HG03575 (cell line): ENCODE results near the gene PAIP2B.
"Not testable (repeated sequence)": the region's sequence is repeated elsewhere in the genome, so short reads cannot be mapped to it uniquely, and the experiment has no call there.

ENCODE experiments used
- ATAC-seq: cut with Tn5 transposase; IDR thresholded peaks from one replicate; pipeline ENCODE4 v1.9.1; 2021; ENCODE audit not compliant: unreplicated experiment, insufficient number of reproducible peaks, low FRiP score; ENCODE audit errors: extremely low read depth

PAIP2B gene

GRCh38 chr2:71224457-71224856, 2.4 kb downstream of the PAIP2B start:
- no peak for ATAC-seq

GRCh38 chr2:71223767-71224333, 3.1 kb downstream of the PAIP2B start:
- no peak for ATAC-seq

DNA sequence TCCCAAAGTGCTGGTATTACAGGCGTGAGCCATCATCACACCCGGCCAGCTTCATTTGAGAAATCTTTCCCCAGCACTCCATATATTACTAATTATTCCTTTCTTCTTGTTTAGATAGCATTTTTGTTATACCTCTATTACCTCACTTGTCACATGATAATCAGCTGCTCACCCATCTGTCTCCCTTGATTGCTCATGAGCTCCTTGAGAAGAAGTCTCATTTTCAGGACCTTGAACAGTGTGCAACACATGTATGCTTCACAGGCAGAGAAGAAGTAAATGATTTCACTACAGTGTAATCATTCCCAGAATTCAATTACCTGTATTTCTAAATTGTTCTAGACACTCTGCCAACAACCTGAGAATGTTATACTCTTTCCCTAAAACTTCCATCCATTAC, 6.2 kb downstream of the PAIP2B start:
- ATAC-seq: no peak

GRCh38 chr2:71216501-71216900, 10.4 kb downstream of the PAIP2B start:
- no peak for ATAC-seq

- no peak for ATAC-seq
These were observed 11.5 kb downstream of the PAIP2B start for GRCh38 chr2:71215447-71215846.

DNA sequence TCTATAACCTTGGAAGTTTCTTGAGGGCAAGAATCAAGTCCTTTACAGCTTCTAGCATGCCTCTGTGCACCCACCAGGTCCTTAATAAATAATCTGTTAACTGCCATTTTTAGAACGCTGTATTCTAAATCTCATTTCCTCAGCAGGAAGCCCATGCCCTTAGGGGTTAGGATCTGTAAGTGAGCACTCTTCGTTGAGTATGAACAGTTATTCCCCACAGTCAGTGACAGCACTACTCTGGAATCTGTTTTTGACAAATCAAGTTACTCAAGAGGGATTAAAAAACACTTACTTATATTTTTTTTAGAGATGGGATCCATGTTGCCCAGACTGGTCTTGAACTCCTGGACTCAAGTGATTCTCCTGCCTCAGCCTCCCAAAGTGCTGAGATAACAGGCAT, 14.6 kb downstream of the PAIP2B start:
- ATAC-seq: no peak

DNA sequence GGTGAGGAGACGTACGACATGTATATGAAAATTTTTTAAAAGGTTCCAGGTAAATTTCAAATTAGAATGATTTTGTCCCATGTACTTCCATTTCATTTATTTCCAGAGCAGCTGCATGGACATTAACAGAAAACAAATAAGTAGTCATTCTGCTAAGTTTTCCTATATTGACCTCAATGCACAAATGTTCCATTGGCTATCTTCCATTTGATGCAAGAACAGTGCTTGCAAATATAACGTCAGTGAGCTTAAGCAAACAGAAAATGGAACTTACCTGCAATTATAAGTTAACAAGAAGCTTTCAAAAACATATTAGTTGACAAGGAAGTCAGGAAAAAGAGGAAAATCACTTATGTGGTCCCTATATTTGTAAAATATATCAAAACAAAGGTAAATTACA, 16.6 kb downstream of the PAIP2B start:
- no peak for ATAC-seq

- ATAC-seq: no peak
These were observed 18.1 kb downstream of the PAIP2B start for GRCh38 chr2:71208756-71209155.

- ATAC-seq: no peak
These were observed 19.3 kb downstream of the PAIP2B start for GRCh38 chr2:71207601-71208000.

- ATAC-seq: no peak
These were observed 20.6 kb downstream of the PAIP2B start for GRCh38 chr2:71206271-71206670.

DNA sequence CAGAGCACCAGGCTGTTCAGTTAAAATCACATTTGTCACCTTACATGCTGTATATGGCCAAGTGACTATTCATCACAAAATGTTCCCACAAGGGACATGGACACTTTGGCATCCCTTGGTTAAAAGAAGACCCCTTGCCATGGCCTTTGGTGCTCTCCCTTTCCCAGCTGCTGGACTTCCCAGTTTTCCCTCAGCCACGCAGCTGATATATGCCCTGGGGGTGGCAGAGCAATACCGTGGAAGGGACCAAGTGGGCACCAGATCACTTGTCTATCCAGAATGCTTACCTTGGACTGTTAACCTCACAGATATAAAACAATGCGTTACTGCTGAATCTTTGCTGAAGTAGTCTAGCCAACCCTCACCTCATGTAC, 35.3 kb downstream of the PAIP2B start:
- ATAC-seq: no peak

DNA sequence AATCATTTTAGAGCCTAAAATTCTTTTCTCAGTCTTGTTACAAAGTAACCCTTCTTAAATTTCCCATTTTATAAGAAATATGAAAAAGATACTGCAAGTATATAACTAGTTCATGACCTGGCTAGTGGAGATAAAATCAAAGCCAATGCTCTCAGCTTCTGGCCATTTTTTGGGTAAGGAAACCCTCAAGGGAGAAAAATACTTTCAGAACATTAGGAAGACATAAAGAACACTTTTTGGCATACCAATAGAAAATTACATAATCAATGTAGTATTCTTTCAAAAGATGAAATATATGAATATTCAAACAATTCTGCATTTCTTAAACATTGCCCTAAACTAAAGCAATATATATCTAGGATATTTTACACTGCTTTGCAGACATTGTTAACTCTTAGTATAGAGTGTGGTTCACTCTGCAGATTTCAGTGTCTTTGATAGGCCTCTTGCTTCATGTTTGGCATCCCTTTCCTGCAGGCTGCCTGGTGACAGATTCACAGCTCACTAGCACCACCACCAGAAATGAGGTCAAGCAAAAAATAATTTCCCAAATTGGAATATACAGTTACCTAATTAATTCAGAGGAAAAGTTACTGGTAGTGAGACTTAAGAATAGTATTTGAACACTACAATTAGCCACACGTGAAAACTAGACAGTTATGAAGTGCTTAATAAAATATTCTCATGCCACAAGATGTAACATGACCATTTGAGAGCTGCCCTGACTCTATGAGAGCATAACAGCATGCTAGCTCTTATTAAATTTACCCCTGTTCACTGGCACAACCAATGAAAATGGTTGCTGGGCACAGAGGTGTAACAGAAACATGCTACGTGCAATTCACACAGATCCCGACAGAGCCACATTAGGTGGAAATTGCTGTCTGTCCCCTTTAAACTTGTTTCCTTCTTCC, 36.0 kb downstream of the PAIP2B start:
- no peak for ATAC-seq

- ATAC-seq: no peak
These were observed 39.3 kb downstream of the PAIP2B start for GRCh38 chr2:71187589-71187988.

DNA sequence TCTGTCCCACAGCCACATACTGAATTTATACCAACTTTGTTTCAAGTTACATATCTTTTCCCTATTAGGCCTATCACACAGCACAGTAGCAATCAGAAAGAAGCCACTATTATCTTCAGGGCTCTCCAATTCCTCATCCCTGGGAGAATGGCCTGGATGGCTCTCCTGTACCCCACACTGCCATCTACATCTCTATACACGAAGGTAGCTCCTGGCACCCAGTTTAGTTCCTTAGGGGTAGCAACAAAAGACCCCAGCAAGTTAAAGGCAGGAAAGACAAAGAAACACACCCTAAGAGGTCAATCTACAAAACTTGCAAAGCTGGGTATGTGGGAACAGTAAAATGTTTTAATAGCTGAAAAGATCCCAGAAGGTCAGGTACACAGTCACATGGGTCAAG, 39.9 kb downstream of the PAIP2B start:
- no peak for ATAC-seq

DNA sequence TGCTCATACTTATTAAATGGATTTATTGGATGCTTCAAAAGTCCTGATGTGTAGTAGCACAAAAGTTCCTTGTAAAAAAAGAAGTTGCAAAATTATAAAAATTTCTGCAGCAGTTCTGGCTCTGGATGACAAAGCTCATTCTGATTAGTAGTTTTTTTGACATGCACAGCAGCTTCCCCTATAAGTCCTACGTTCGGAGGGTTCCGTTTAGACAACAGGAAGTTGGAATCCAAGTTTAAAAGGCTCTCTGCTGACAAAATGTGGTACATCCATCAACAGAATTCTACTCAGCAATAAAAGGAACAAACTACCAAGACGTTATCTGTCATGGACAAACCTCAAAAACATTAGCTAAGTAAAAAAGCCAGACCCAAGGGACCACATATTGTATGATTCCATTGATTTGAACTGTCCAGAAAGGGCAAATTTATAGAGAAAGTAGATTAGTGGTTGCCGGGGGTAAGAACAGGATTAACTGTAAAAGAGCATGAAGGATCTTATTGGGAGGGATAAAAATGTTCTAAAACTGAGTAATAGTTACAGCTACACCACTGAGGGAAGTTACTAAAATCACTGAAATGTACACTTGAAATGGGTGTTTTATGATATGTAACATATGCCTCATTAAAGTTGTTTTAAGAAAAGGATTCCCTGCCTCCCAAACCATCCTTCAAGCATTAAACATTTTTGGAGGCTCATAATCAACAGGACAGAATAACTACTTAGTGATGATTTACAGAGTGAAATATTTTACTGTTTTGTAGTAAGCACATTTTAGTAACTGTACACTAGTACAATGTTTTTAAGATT, 43.4 kb downstream of the PAIP2B start:
- ATAC-seq: not testable (repeated sequence)

GRCh38 chr2:71181316-71181715, 45.6 kb downstream of the PAIP2B start:
- ATAC-seq: no peak

GRCh38 chr2:71178836-71179235, 48.1 kb downstream of the PAIP2B start:
- ATAC-seq: not testable (repeated sequence)

DNA sequence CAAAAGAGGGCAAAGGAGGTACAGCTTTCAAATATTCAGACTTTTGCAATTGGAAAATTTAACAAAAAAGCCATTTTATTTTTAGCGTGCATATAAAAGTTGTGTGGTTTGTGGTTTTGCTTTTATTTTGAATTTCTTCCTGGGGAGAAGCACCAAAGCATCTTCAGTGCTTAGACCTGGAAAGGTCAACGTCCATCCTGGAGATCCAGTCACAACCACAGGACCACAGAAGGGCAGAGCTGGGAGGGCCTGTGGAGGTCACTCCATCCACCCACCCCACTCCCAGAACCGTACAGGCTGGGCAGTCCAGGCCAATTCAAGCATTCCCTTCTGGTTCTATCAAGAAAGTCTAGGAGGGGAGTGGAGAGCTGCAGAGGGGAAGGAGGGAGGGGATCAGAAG, 52.7 kb downstream of the PAIP2B start:
- no peak for ATAC-seq

DNA sequence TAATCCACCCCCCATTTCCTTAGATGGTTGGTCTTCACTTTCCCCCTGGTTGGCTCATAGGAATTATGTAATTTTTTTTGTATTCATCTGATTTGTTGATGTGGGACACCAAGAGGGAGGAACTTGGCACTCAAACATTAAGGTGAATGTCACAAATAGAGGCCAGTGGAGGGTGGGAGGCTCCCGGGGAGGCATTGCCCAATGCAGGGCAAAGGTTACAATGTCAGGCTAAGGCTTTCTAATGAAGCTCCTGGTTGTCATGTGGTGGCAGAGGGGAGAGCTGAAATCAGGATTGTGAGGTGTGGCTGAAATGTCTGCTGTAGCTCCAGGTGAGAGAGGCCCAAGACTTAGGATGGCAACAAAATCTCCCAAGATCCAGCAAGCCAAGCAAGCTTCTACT, 53.8 kb downstream of the PAIP2B start:
- ATAC-seq: no peak

- ATAC-seq: no peak
These were observed 60.1 kb downstream of the PAIP2B start for GRCh38 chr2:71166812-71167211.
